ENCODE data around the gene TUBG1. TPM values are rescaled to one million over a fixed set of nuclear protein-coding genes. Genes with fewer than 3 reads are reported as not detected.

TUBG1 gene
- polyA plus RNA-seq, 1 donor: 40.0 TPM

- no peaks in the 10 kb centered on the region for H3K9me3 ChIP-seq (ENCODE audit: control insufficient read depth, low read depth, low read length)
- DNase-seq: peak; percentile 43 to 70
- H3K4me3 ChIP-seq (ENCODE audit: low read length): peak overlapping the region; percentile 81
- peak overlapping the region; percentile 72 for H3K27ac ChIP-seq (ENCODE audit: low read length)
- peaks cover 53% of the 10 kb centered on the region for H3K36me3 ChIP-seq (ENCODE audit: control insufficient read depth, insufficient read depth, low read length)
- H3K27me3 ChIP-seq (ENCODE audit: control insufficient read depth, insufficient read depth, low read length): no peaks in the 10 kb centered on the region
- H3K4me1 ChIP-seq (ENCODE audit: control insufficient read depth, insufficient read depth, low read length): peaks cover 5% of the 10 kb centered on the region
- 0% methylated on average over 2 of the region's 20 CpGs for WGBS (ENCODE audit: insufficient coverage, low lambda C conversion rate)
Measured at GRCh38 chr17:42578282-42578869, 31.1 kb upstream of the TUBG1 start.

- WGBS (ENCODE audit: insufficient coverage, low lambda C conversion rate): no CpG with 5 or more reads among the region's 2 CpGs
- peaks cover 55% of the 10 kb centered on the region for H3K36me3 ChIP-seq (ENCODE audit: control insufficient read depth, insufficient read depth, low read length)
Measured at GRCh38 chr17:42579794-42580551, 29.5 kb upstream of the TUBG1 start.

GRCh38 chr17:42581744-42582270, 27.7 kb upstream of the TUBG1 start:
- Histone ChIP-seq H3K27me3 (ENCODE audit: control insufficient read depth, insufficient read depth, low read length) (no peaks in the 10 kb centered on the region), H3K4me3 (ENCODE audit: low read length) (no peak overlapping the region), H3K9me3 (ENCODE audit: control insufficient read depth, low read depth, low read length) (no peaks in the 10 kb centered on the region), H3K36me3 (ENCODE audit: control insufficient read depth, insufficient read depth, low read length) (peaks cover 68% of the 10 kb centered on the region), H3K27ac (ENCODE audit: low read length) (no peak overlapping the region), H3K4me1 (ENCODE audit: control insufficient read depth, insufficient read depth, low read length) (peaks cover 5% of the 10 kb centered on the region)
- no peak for DNase-seq
- no CpG with 5 or more reads among the region's 10 CpGs for WGBS (ENCODE audit: insufficient coverage, low lambda C conversion rate)

More at GRCh38 chr17:42579794-42580551, 29.5 kb upstream of the TUBG1 start:
- Histone ChIP-seq H3K4me3 (ENCODE audit: low read length) (no peak overlapping the region), H3K27ac (ENCODE audit: low read length) (no peak overlapping the region), H3K4me1 (ENCODE audit: control insufficient read depth, insufficient read depth, low read length) (peaks cover 5% of the 10 kb centered on the region), H3K27me3 (ENCODE audit: control insufficient read depth, insufficient read depth, low read length) (no peaks in the 10 kb centered on the region), H3K9me3 (ENCODE audit: control insufficient read depth, low read depth, low read length) (no peaks in the 10 kb centered on the region)
- no peak for DNase-seq

GRCh38 chr17:42584880-42585279, 24.6 kb upstream of the TUBG1 start:
- WGBS (ENCODE audit: insufficient coverage, low lambda C conversion rate): no CpG with 5 or more reads among the region's 9 CpGs
- no peak overlapping the region for H3K4me3 ChIP-seq (ENCODE audit: low read length)
- H3K4me1 ChIP-seq (ENCODE audit: control insufficient read depth, insufficient read depth, low read length): no peaks in the 10 kb centered on the region
- H3K9me3 ChIP-seq (ENCODE audit: control insufficient read depth, low read depth, low read length): no peaks in the 10 kb centered on the region
- peaks cover 89% of the 10 kb centered on the region for H3K36me3 ChIP-seq (ENCODE audit: control insufficient read depth, insufficient read depth, low read length)
- DNase-seq: no peak
- H3K27ac ChIP-seq (ENCODE audit: low read length): no peak overlapping the region
- no peaks in the 10 kb centered on the region for H3K27me3 ChIP-seq (ENCODE audit: control insufficient read depth, insufficient read depth, low read length)

GRCh38 chr17:42585353-42585752, 24.1 kb upstream of the TUBG1 start:
- no CpG with 5 or more reads among the region's 1 CpG for WGBS (ENCODE audit: insufficient coverage, low lambda C conversion rate)
- peaks cover 89% of the 10 kb centered on the region for H3K36me3 ChIP-seq (ENCODE audit: control insufficient read depth, insufficient read depth, low read length)
- no peak for DNase-seq

GRCh38 chr17:42586514-42587230, 22.8 kb upstream of the TUBG1 start:
- Histone ChIP-seq H3K4me3 (ENCODE audit: low read length) (no peak overlapping the region), H3K9me3 (ENCODE audit: control insufficient read depth, low read depth, low read length) (no peaks in the 10 kb centered on the region), H3K36me3 (ENCODE audit: control insufficient read depth, insufficient read depth, low read length) (peaks cover 90% of the 10 kb centered on the region), H3K4me1 (ENCODE audit: control insufficient read depth, insufficient read depth, low read length) (no peaks in the 10 kb centered on the region), H3K27me3 (ENCODE audit: control insufficient read depth, insufficient read depth, low read length) (no peaks in the 10 kb centered on the region), H3K27ac (ENCODE audit: low read length) (no peak overlapping the region)
- DNase-seq: no peak
- WGBS (ENCODE audit: insufficient coverage, low lambda C conversion rate): no CpG with 5 or more reads among the region's 7 CpGs

More at GRCh38 chr17:42585353-42585752, 24.1 kb upstream of the TUBG1 start:
- H3K9me3 ChIP-seq (ENCODE audit: control insufficient read depth, low read depth, low read length): no peaks in the 10 kb centered on the region
- H3K4me1 ChIP-seq (ENCODE audit: control insufficient read depth, insufficient read depth, low read length): no peaks in the 10 kb centered on the region
- H3K4me3 ChIP-seq (ENCODE audit: low read length): no peak overlapping the region
- no peak overlapping the region for H3K27ac ChIP-seq (ENCODE audit: low read length)
- H3K27me3 ChIP-seq (ENCODE audit: control insufficient read depth, insufficient read depth, low read length): no peaks in the 10 kb centered on the region

- Histone ChIP-seq H3K4me3 (ENCODE audit: low read length) (no peak overlapping the region), H3K27me3 (ENCODE audit: control insufficient read depth, insufficient read depth, low read length) (no peaks in the 10 kb centered on the region), H3K9me3 (ENCODE audit: control insufficient read depth, low read depth, low read length) (no peaks in the 10 kb centered on the region), H3K4me1 (ENCODE audit: control insufficient read depth, insufficient read depth, low read length) (no peaks in the 10 kb centered on the region), H3K27ac (ENCODE audit: low read length) (no peak overlapping the region), H3K36me3 (ENCODE audit: control insufficient read depth, insufficient read depth, low read length) (peaks cover 58% of the 10 kb centered on the region)
- no peak for DNase-seq
- WGBS (ENCODE audit: insufficient coverage, low lambda C conversion rate): no CpG with 5 or more reads among the region's 2 CpGs
Measured at GRCh38 chr17:42590886-42591285, 18.6 kb upstream of the TUBG1 start.

GRCh38 chr17:42591411-42591810, 18.1 kb upstream of the TUBG1 start:
- Histone ChIP-seq H3K4me3 (ENCODE audit: low read length) (no peak overlapping the region), H3K4me1 (ENCODE audit: control insufficient read depth, insufficient read depth, low read length) (no peaks in the 10 kb centered on the region), H3K27ac (ENCODE audit: low read length) (no peak overlapping the region), H3K27me3 (ENCODE audit: control insufficient read depth, insufficient read depth, low read length) (no peaks in the 10 kb centered on the region), H3K36me3 (ENCODE audit: control insufficient read depth, insufficient read depth, low read length) (peaks cover 52% of the 10 kb centered on the region), H3K9me3 (ENCODE audit: control insufficient read depth, low read depth, low read length) (no peaks in the 10 kb centered on the region)
- no CpG with 5 or more reads among the region's 9 CpGs for WGBS (ENCODE audit: insufficient coverage, low lambda C conversion rate)
- no peak for DNase-seq

- Histone ChIP-seq H3K9me3 (ENCODE audit: control insufficient read depth, low read depth, low read length) (no peaks in the 10 kb centered on the region), H3K4me3 (ENCODE audit: low read length) (no peak overlapping the region), H3K27me3 (ENCODE audit: control insufficient read depth, insufficient read depth, low read length) (no peaks in the 10 kb centered on the region), H3K36me3 (ENCODE audit: control insufficient read depth, insufficient read depth, low read length) (peaks cover 12% of the 10 kb centered on the region), H3K27ac (ENCODE audit: low read length) (no peak overlapping the region), H3K4me1 (ENCODE audit: control insufficient read depth, insufficient read depth, low read length) (no peaks in the 10 kb centered on the region)
- DNase-seq: no peak
- WGBS (ENCODE audit: insufficient coverage, low lambda C conversion rate): 100% methylated on average over 1 of the region's 3 CpGs
Measured at GRCh38 chr17:42596386-42596785, 13.1 kb upstream of the TUBG1 start.

GRCh38 chr17:42598905-42599304, 10.6 kb upstream of the TUBG1 start:
- DNase-seq: no peak
- H3K36me3 ChIP-seq (ENCODE audit: control insufficient read depth, insufficient read depth, low read length): peaks cover 9% of the 10 kb centered on the region
- no peaks in the 10 kb centered on the region for H3K9me3 ChIP-seq (ENCODE audit: control insufficient read depth, low read depth, low read length)
- WGBS (ENCODE audit: insufficient coverage, low lambda C conversion rate): no CpG with 5 or more reads among the region's 2 CpGs
- H3K4me3 ChIP-seq (ENCODE audit: low read length): no peak overlapping the region
- H3K27ac ChIP-seq (ENCODE audit: low read length): no peak overlapping the region
- no peaks in the 10 kb centered on the region for H3K4me1 ChIP-seq (ENCODE audit: control insufficient read depth, insufficient read depth, low read length)
- no peaks in the 10 kb centered on the region for H3K27me3 ChIP-seq (ENCODE audit: control insufficient read depth, insufficient read depth, low read length)
